Loucy (cell line): ENCODE data around the gene RNF6.

ENCODE experiments used
- H2AFZ ChIP-seq: fragments of 200-600 bp; sonication (generic); 2 replicates; pipeline ENCODE4 v1.6.0; 2016; ENCODE audit warnings: antibody characterized with exemption, mild to moderate bottlenecking, low read length, moderate library complexity
- H3F3A ChIP-seq: fragments of 200-600 bp; 2 replicates; pipeline ENCODE4 v1.6.0; 2016; ENCODE audit warnings: antibody characterized with exemption, low read depth, mild to moderate bottlenecking
- H3K27me3 ChIP-seq: fragments of 200-600 bp; sonication (generic); 2 replicates; pipeline ENCODE4 v1.6.1; 2014; ENCODE audit warnings: low read length, mild to moderate bottlenecking; ENCODE audit not compliant: insufficient read depth, poor library complexity, severe bottlenecking
- H3K36me3 ChIP-seq: fragments of 200-600 bp; sonication (generic); 2 replicates; pipeline ENCODE4 v1.6.1; 2016; ENCODE audit warnings: low read length; ENCODE audit not compliant: insufficient read depth
- H3K4me1 ChIP-seq: fragments of 200-600 bp; sonication (generic); 2 replicates; pipeline ENCODE4 v1.5.1; 2014; ENCODE audit warnings: low read length, mild to moderate bottlenecking; ENCODE audit not compliant: insufficient read depth, poor library complexity, severe bottlenecking
- H3K4me2 ChIP-seq: fragments of 200-600 bp; sonication (generic); 2 replicates; pipeline ENCODE4 v1.6.0; 2014; ENCODE audit warnings: antibody characterized with exemption, low read length, low read depth, mild to moderate bottlenecking; ENCODE audit not compliant: poor library complexity, severe bottlenecking
- H3K4me3 ChIP-seq: fragments of 200-600 bp; sonication (generic); 2 replicates; pipeline ENCODE4 v1.5.1; 2014; ENCODE audit warnings: low read length, mild to moderate bottlenecking, mixed read lengths; ENCODE audit not compliant: poor library complexity, severe bottlenecking
- H3K79me2 ChIP-seq: fragments of 200-600 bp; sonication (generic); 2 replicates; pipeline ENCODE4 v1.6.1; 2014; ENCODE audit warnings: low read length; ENCODE audit not compliant: insufficient read depth
- H3K9ac ChIP-seq: fragments of 200-600 bp; sonication (generic); 2 replicates; pipeline ENCODE4 v1.6.0; 2014; ENCODE audit warnings: mild to moderate bottlenecking, low read depth, low read length, moderate library complexity; ENCODE audit not compliant: poor library complexity, severe bottlenecking
- H3K9me2 ChIP-seq: fragments of 200-600 bp; sonication (generic); replicated peaks from 2 replicates; pipeline ENCODE4 v1.6.1; 2016; ENCODE audit warnings: low read depth, low read length, mixed read lengths
- H3K9me3 ChIP-seq: fragments of 200-600 bp; sonication (generic); 2 replicates; pipeline ENCODE4 v1.6.1; 2014; ENCODE audit warnings: mild to moderate bottlenecking, antibody characterized with exemption, low read length, low read depth; ENCODE audit not compliant: insufficient read depth
- H4K20me1 ChIP-seq: fragments of 200-600 bp; sonication (generic); 2 replicates; pipeline ENCODE4 v1.6.0; 2014; ENCODE audit warnings: antibody characterized with exemption, low read length, mild to moderate bottlenecking; ENCODE audit not compliant: insufficient read depth, poor library complexity, severe bottlenecking
- EZH2phosphoT487 ChIP-seq: fragments of 200-600 bp; IDR thresholded peaks from 2 replicates; pipeline ENCODE4 v1.6.1; 2018; ENCODE audit warnings: antibody characterized with exemption, mild to moderate bottlenecking, moderate library complexity, borderline replicate concordance
- TF ChIP-seq, protein P1 (sequence below): fragments of 200-600 bp; sonication (generic); conservative IDR thresholded peaks from 2 replicates; pipeline ENCODE4 v1.5.1; 2014; ENCODE audit warnings: mild to moderate bottlenecking, antibody characterized with exemption, low read length

RNF6 gene

DNA sequence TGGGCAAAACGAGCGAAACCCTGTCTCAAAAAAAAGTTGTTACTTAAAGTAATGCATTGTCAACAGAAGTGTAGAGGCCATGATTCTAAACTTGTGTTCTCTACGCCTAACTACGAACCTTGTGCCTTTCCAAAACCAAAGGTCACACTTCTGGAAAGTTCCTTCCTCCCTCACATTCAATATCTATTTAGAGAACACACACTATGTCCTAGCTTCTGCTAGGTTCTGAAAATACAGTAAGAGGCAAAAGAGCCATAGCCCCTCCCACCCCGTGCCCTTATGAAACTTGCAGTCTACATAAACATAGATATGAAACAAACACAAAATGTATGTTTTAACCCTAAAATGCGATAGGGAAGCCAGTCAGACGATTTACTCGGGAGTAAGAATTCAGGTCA is 36.4 kb downstream of the RNF6 start:
- Histone ChIP-seq H3F3A (peaks cover 4% of the 10 kb centered on the region; the same call in 1 of the 2 replicates), H3K4me2 (peak overlapping the region; percentile 94), H2AFZ (peak overlapping the region; percentile 97), H3K27me3 (no peaks in the 10 kb centered on the region), H3K9me2 (no peaks in the 10 kb centered on the region), H4K20me1 (no peaks in the 10 kb centered on the region), H3K79me2 (no peaks in the 10 kb centered on the region), H3K9me3 (no peaks in the 10 kb centered on the region), H3K9ac (peak overlapping the region; percentile 75), H3K4me3 (peak overlapping the region; percentile 79), H3K4me1 (peaks cover 9% of the 10 kb centered on the region), H3K36me3 (no peaks in the 10 kb centered on the region)
- TF ChIP-seq, protein P1, sequence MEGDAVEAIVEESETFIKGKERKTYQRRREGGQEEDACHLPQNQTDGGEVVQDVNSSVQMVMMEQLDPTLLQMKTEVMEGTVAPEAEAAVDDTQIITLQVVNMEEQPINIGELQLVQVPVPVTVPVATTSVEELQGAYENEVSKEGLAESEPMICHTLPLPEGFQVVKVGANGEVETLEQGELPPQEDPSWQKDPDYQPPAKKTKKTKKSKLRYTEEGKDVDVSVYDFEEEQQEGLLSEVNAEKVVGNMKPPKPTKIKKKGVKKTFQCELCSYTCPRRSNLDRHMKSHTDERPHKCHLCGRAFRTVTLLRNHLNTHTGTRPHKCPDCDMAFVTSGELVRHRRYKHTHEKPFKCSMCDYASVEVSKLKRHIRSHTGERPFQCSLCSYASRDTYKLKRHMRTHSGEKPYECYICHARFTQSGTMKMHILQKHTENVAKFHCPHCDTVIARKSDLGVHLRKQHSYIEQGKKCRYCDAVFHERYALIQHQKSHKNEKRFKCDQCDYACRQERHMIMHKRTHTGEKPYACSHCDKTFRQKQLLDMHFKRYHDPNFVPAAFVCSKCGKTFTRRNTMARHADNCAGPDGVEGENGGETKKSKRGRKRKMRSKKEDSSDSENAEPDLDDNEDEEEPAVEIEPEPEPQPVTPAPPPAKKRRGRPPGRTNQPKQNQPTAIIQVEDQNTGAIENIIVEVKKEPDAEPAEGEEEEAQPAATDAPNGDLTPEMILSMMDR = no peak
- TF ChIP-seq EZH2phosphoT487 = no peak

DNA sequence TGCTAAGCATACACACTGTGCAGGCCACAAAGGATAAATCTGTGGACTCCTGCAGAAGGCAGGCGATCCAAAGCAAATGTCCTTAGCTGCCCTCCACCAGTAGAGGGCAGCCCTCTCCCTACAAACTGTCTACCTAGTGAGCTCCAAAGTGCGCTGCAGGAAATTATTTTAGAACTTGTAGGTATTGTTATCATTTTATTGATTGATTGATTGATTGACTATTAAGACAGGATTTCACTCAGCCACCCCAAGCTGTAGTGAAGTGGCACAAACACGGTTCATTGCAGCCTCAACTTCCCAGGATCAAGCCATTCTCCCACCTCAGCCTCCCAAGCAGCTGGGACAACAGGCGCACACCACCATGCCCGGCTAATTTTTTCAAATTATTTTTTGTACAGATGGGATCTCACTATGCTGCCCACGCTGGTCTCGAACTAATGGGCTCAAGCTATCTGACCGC is 37.3 kb downstream of the RNF6 start:
- Histone ChIP-seq H3K9me2 (no peaks in the 10 kb centered on the region), H4K20me1 (no peaks in the 10 kb centered on the region), H3F3A (peaks cover 4% of the 10 kb centered on the region; the same call in 1 of the 2 replicates), H3K4me3 (no peak overlapping the region), H3K36me3 (no peaks in the 10 kb centered on the region), H3K79me2 (no peaks in the 10 kb centered on the region), H3K9me3 (no peaks in the 10 kb centered on the region), H3K27me3 (no peaks in the 10 kb centered on the region), H2AFZ (no peak overlapping the region), H3K4me2 (no peak overlapping the region), H3K9ac (no peak overlapping the region), H3K4me1 (peaks cover 9% of the 10 kb centered on the region)
- TF ChIP-seq EZH2phosphoT487 = no peak
- TF ChIP-seq, protein P1 = peak; percentile 94

DNA sequence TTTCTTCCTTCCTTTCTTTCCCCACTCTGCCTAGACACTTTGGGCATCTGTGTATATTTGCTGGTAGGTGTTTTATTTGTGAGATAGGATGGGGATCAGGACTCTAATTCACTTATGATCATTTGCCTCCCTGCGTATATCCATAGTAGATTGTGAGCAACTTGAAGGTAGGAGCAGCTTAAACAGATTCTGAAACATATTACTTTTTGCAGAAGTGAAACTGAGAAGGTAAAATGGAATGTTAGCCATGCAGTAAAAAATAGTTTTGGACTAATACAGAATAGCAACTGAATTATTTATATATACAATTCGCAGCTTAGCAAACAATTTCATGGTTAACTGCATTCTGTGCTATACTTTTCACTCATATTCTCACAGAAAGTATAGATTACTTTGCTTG is 38.7 kb downstream of the RNF6 start:
- TF ChIP-seq EZH2phosphoT487 = no peak
- TF ChIP-seq, protein P1 = no peak
- Histone ChIP-seq H4K20me1 (no peaks in the 10 kb centered on the region), H2AFZ (no peak overlapping the region), H3K9me3 (no peaks in the 10 kb centered on the region), H3K79me2 (no peaks in the 10 kb centered on the region), H3K27me3 (no peaks in the 10 kb centered on the region), H3K9ac (no peak overlapping the region), H3F3A (peaks cover 4% of the 10 kb centered on the region; the same call in 1 of the 2 replicates), H3K9me2 (no peaks in the 10 kb centered on the region), H3K4me1 (peaks cover 9% of the 10 kb centered on the region), H3K4me3 (no peak overlapping the region), H3K4me2 (no peak overlapping the region), H3K36me3 (no peaks in the 10 kb centered on the region)
